ENCODE data around the gene TMEM51. TPM values are rescaled to one million over a fixed set of nuclear protein-coding genes. Genes with fewer than 3 reads are reported as not detected.

TMEM51 gene
- total RNA-seq, 4 donors from 2014 or later, result 17.7 to 32.9 (median 22.9) TPM

DNA sequence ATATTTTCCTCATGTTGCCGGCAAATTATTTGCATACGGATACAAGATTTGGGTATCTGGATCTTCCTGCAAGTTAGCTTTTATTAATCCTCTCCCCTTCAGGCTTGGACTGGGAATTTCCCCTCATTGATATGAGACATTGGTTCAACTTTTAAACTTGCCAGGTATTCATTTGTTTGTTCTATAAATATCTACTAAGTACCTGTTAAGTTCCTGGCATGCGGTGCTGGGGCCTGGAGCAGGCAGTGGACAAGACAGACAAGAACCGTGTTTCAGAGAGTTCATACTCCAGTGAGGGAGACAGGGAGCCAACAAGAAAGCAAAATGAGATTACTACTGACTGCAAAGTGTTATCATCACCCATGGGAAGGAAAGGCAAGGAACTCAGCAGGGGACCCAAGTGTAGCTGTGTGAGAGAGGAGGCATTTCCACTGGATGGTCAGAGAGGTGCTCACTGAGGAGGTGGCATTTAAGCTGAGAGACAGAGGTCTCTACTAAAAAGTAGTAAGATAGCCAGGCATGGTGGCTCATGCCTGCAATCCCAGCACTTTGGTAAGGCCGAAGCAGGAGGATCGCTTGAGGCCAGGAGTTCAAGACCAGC is 54.4 kb downstream of the TMEM51 start:
- 80 to 82% methylated on average over 3 to 6 of the region's 6 CpGs for WGBS, 2 donors (ENCODE audit: low coverage in 1 of 2)
- Histone ChIP-seq H3K27ac (peak overlapping the region in 2 of 4 donors; percentile 6 to 28), H3K27me3 (no peaks in the 10 kb centered on the region), H3K4me3 (no peak overlapping the region), H3K4me1 (peaks cover 8 to 19% (median 9%) of the 10 kb centered on the region in 4 donors), H3K36me3 (no peaks in the 10 kb centered on the region), H3K9me3 (no peaks in the 10 kb centered on the region)
- intact Hi-C loops (cut with DNase I; ENCODE audit: low total_unique reads), result no loop called here
- in situ Hi-C loops (cut with MboI; ENCODE audit: low pct_ligation_motif_present in 1 of 4, low pct_unique_long_range_greater_than_20kb in 1 of 4, low sequenced_read_pairs in 3 of 4), result no loop called here
- no peak for TF ChIP-seq EP300 (IDR thresholded peaks at IDR 0.05; ENCODE audit: low read depth)
- TF ChIP-seq POLR2A (IDR thresholded peaks at IDR 0.05), result no peak
- TF ChIP-seq, protein P1, sequence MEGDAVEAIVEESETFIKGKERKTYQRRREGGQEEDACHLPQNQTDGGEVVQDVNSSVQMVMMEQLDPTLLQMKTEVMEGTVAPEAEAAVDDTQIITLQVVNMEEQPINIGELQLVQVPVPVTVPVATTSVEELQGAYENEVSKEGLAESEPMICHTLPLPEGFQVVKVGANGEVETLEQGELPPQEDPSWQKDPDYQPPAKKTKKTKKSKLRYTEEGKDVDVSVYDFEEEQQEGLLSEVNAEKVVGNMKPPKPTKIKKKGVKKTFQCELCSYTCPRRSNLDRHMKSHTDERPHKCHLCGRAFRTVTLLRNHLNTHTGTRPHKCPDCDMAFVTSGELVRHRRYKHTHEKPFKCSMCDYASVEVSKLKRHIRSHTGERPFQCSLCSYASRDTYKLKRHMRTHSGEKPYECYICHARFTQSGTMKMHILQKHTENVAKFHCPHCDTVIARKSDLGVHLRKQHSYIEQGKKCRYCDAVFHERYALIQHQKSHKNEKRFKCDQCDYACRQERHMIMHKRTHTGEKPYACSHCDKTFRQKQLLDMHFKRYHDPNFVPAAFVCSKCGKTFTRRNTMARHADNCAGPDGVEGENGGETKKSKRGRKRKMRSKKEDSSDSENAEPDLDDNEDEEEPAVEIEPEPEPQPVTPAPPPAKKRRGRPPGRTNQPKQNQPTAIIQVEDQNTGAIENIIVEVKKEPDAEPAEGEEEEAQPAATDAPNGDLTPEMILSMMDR (IDR thresholded peaks at IDR 0.05), result no peak
- TF ChIP-seq POLR2AphosphoS5 (IDR thresholded peaks at IDR 0.05), result no peak
- no peak for DNase-seq

DNA sequence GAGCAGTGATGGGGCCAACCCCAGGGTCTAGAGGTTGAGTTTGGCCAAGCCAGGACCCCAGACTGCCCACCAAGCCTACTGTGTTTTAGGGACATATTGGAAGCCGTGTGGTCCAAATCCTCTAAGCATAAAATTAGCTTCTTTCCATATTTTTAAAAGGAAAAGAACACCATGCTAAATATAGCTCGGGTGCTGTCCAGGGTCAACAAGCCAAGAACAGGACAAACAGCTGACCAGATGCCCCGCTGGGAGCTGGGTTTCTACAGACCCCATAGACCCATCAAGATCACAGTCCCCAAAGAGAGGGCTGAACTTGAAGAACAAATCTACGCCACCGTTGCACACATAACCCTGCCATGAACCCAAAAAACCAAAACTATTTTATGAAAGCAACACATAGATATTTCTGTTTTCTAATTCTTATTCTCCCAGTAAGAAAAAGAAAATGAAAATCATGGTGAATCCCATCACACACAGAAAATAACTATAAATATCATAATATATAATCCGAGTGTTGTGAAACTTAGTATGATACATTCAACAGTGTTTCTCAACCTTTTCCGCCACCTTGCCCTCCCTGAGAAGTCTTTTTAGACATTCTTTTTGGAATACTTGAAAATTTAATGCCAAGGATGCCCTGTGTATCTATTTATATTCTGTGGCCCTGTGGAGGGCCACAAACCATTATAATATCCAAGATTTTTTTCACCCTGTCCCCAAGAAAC is 57.3 kb downstream of the TMEM51 start:
- no peaks in the 10 kb centered on the region for H3K36me3 ChIP-seq
- in situ Hi-C loops (cut with MboI; ENCODE audit: low pct_ligation_motif_present in 1 of 4, low pct_unique_long_range_greater_than_20kb in 1 of 4, low sequenced_read_pairs in 3 of 4), result no loop called here
- 80 to 85% methylated on average over 5 to 7 of the region's 7 CpGs for WGBS, 2 donors (ENCODE audit: low coverage in 1 of 2)
- no peak for DNase-seq
- no peak overlapping the region for H3K4me3 ChIP-seq
- H3K4me1 ChIP-seq, result peaks cover 8 to 32% (median 28%) of the 10 kb centered on the region in 4 donors
- intact Hi-C loops (cut with DNase I; ENCODE audit: low total_unique reads), result loop anchor here (5.0 kb wide), 1 partner anchor 59 kb away; the partner anchor contains the start of gene TMEM51
- H3K27me3 ChIP-seq, result no peaks in the 10 kb centered on the region
- H3K9me3 ChIP-seq, result no peaks in the 10 kb centered on the region
- TF ChIP-seq, protein P1 (IDR thresholded peaks at IDR 0.05), result no peak
- TF ChIP-seq EP300 (IDR thresholded peaks at IDR 0.05; ENCODE audit: low read depth) (no peak), POLR2A (IDR thresholded peaks at IDR 0.05) (no peak), POLR2AphosphoS5 (IDR thresholded peaks at IDR 0.05) (no peak)
- H3K27ac ChIP-seq, result peak overlapping the region in 1 of 4 donors; percentile 9

DNA sequence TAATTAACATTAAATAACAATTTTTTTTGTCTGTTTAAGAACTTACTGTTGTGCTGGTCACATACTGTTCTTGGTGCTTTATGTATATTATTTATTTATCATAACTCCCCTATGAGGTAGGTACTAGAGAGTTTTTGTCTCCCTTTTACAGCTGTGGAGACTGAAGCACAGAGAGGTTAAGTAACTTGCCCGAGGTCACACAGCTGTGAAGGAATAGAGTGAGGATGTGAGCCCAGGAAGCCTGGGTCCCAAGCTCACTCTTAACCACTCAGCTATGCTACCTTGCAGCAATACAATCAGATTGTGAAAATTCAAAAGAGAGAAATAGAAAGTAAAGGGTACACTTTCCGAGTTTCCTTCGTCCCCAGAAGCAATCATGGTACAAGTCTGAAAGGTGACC is 57.9 kb downstream of the TMEM51 start:
- intact Hi-C loops (cut with DNase I; ENCODE audit: low total_unique reads), result loop anchor here (5.0 kb wide), 1 partner anchor 59 kb away; the partner anchor contains the start of gene TMEM51
- Histone ChIP-seq H3K27ac (no peak overlapping the region), H3K36me3 (no peaks in the 10 kb centered on the region), H3K4me1 (peaks cover 7 to 32% (median 28%) of the 10 kb centered on the region in 4 donors), H3K4me3 (no peak overlapping the region), H3K9me3 (no peaks in the 10 kb centered on the region), H3K27me3 (no peaks in the 10 kb centered on the region)
- TF ChIP-seq POLR2A (IDR thresholded peaks at IDR 0.05) (no peak), POLR2AphosphoS5 (IDR thresholded peaks at IDR 0.05) (no peak), EP300 (IDR thresholded peaks at IDR 0.05; ENCODE audit: low read depth) (no peak)
- TF ChIP-seq, protein P1 (IDR thresholded peaks at IDR 0.05), result no peak
- WGBS, 2 donors (ENCODE audit: low coverage in 1 of 2), result 93 to 100% methylated on average over 1 to 3 of the region's 3 CpGs
- no peak for DNase-seq
- in situ Hi-C loops (cut with MboI; ENCODE audit: low pct_ligation_motif_present in 1 of 4, low pct_unique_long_range_greater_than_20kb in 1 of 4, low sequenced_read_pairs in 3 of 4), result no loop called here

DNA sequence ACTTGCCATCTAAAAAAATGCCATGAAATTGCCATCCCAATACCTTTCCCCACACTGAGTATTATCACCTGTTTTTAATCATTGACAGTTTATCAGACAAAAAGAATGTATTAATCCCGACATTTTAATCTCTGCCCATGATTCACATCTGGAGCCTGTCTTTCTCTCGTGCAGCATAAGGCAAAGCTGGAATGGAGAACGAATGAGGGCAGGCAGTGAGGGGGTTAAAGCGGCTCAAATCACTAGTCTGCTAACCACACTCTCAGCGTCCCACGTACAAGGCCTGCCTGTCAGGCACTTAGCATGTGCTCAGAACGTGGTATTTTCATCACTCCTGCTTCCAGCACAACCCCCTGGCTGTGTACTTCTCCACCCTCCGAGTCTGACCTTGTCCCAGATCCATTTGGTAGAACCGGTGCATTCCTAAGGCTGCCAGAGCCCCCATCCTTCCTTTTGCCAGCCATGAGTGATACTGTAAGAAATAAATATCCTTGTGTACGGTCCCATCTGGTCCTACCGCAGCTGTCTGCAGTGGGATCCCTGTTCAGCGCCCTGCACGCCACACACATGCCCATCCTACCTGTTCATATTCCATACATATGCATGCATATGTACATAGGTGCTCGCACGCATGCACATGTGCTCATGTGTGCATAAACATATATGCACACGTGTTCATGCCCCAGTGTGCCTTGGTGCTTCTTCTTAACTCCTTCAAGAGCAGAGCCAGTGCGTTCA is 58.8 kb downstream of the TMEM51 start:
- Histone ChIP-seq H3K4me1 (peaks cover 6 to 32% (median 25%) of the 10 kb centered on the region in 4 donors), H3K27ac (peak overlapping the region; percentile 67 to 84 (median 76))
- TF ChIP-seq, protein P1 (IDR thresholded peaks at IDR 0.05), result no peak
- TF ChIP-seq EP300 (IDR thresholded peaks at IDR 0.05; ENCODE audit: low read depth) (no peak), POLR2A (IDR thresholded peaks at IDR 0.05) (no peak), POLR2AphosphoS5 (IDR thresholded peaks at IDR 0.05) (no peak)

More for the DNA sequence above, 58.8 kb downstream of the TMEM51 start:
- in situ Hi-C loops (cut with MboI; ENCODE audit: low pct_ligation_motif_present in 1 of 4, low pct_unique_long_range_greater_than_20kb in 1 of 4, low sequenced_read_pairs in 3 of 4) (no loop called here), intact Hi-C loops (cut with DNase I; ENCODE audit: low total_unique reads) (loop anchor here (5.0 kb wide), 1 partner anchor 60 kb away; the partner anchor contains the start of gene TMEM51)
- no peak overlapping the region for H3K4me3 ChIP-seq
- H3K36me3 ChIP-seq, result no peaks in the 10 kb centered on the region
- no peak for DNase-seq
- H3K9me3 ChIP-seq, result no peaks in the 10 kb centered on the region
- WGBS, 2 donors (ENCODE audit: low coverage in 1 of 2), result 60 to 70% methylated on average over 1 to 17 of the region's 17 CpGs
- H3K27me3 ChIP-seq, result no peaks in the 10 kb centered on the region

Data from transverse colon (tissue), 4 donors.